SHP77 (cell line): ENCODE data around the gene PPM1N.
A peak's percentile ranks its signal among the peaks of the same experiment; 100 is the strongest.
"Not testable (repeated sequence)": the region's sequence is repeated elsewhere in the genome, so short reads cannot be mapped to it uniquely, and the experiment has no call there.

Experiments
- DNase-seq, 2 experiments: peaks; one replicate each; lab custom pipeline; 2025; lab: John Stamatoyannopoulos, UW

PPM1N gene

GRCh38 chr19:45508861-45509691 is 10.8 kb downstream of the PPM1N start:
- peak; percentile 13 to 60 for DNase-seq

- DNase-seq = no peak
Observed at GRCh38 chr19:45509692-45510015, 11.4 kb downstream of the PPM1N start.

- not testable (repeated sequence) for DNase-seq
Observed at GRCh38 chr19:45510352-45510751, 12.1 kb downstream of the PPM1N start.

GRCh38 chr19:45511074-45511473 is 12.8 kb downstream of the PPM1N start:
- DNase-seq = no peak

GRCh38 chr19:45512881-45513483 is 14.7 kb downstream of the PPM1N start:
- DNase-seq = no peak

GRCh38 chr19:45514376-45515051 is 16.3 kb downstream of the PPM1N start:
- DNase-seq = no peak

- DNase-seq = no peak
Observed at GRCh38 chr19:45515081-45515624, 16.9 kb downstream of the PPM1N start.

GRCh38 chr19:45515807-45516401 is 17.7 kb downstream of the PPM1N start:
- no peak for DNase-seq

GRCh38 chr19:45517238-45517637 is 19.0 kb downstream of the PPM1N start:
- DNase-seq = no peak

- no peak for DNase-seq
Observed at GRCh38 chr19:45517641-45518468, 19.6 kb downstream of the PPM1N start.

GRCh38 chr19:45518469-45518826 is 20.2 kb downstream of the PPM1N start:
- no peak for DNase-seq

- DNase-seq = no peak
Observed at GRCh38 chr19:45522010-45522941, 24.0 kb downstream of the PPM1N start.

GRCh38 chr19:45523642-45524256 is 25.5 kb downstream of the PPM1N start:
- DNase-seq = peak; percentile 81 to 83

- DNase-seq = no peak
Observed at GRCh38 chr19:45524575-45525129, 26.4 kb downstream of the PPM1N start.

GRCh38 chr19:45526143-45526542 is 27.9 kb downstream of the PPM1N start:
- DNase-seq = peak; percentile 50 to 54

GRCh38 chr19:45526971-45527370 is 28.7 kb downstream of the PPM1N start:
- DNase-seq = no peak

- DNase-seq = no peak
Observed at GRCh38 chr19:45527731-45528130, 29.5 kb downstream of the PPM1N start.

GRCh38 chr19:45528149-45528743 is 30.0 kb downstream of the PPM1N start:
- no peak for DNase-seq

- DNase-seq = peak in 1 of 2 experiments; percentile 14
Observed at GRCh38 chr19:45528744-45529419, 30.6 kb downstream of the PPM1N start.
